A549 (cell line): ENCODE data around the gene CCR9. TPM values are rescaled to one million over a fixed set of nuclear protein-coding genes. Genes with fewer than 3 reads are reported as not detected.

Source experiments
- ATAC-seq, 2 experiments: fragments of 200-7000 bp in 1 of 2; fragments of >200 bp in 1 of 2; cut with Nextera tagmentation in 1 of 2; cut with Tn5 transposase in 1 of 2; 3 replicates each; pipeline versions ENCODE4 v1.8.0 to v1.9.1; 2018 to 2020; ENCODE audit warnings: mild to moderate bottlenecking in 1 of 2, moderate library complexity in 1 of 2
- CTCF ChIA-PET: fragments of 300-600 bp; sonication (Branson Sonifier 250); formaldehyde crosslinking; extraction: SDS; loops from one replicate; lab custom pipeline; 2021; ENCODE audit warnings: antibody characterized with exemption, inconsistent platforms; lab: Yijun Ruan, JAX
- POLR2A ChIA-PET: fragments of 350-600 bp; formaldehyde crosslinking; extraction: SDS; loops from one replicate; lab custom pipeline; 2021; ENCODE audit warnings: antibody characterized with exemption, inconsistent platforms; lab: Yijun Ruan, JAX
- DNase-seq, 2 experiments: peaks; one replicate each; pipeline versions ENCODE4 v3.0.0 to v3.0.0-alpha.2; 2011 to 2016; ENCODE audit warnings: low read depth in 1 of 2, low spot score in 1 of 2
- FAIRE-seq: peaks from 2 replicates; lab custom pipeline; 2011; peaks lifted over from hg19 to GRCh38; lab: Jason Lieb, UNC
- H3K27ac ChIP-seq, 2 experiments: fragments of >200 bp; sonication (Bioruptor Twin); formaldehyde crosslinking; 3 replicates each; pipeline ENCODE4 v1.5.1; 2016 to 2017
- H3K4me1 ChIP-seq: fragments of >200 bp; sonication (Bioruptor Twin); formaldehyde crosslinking; 3 replicates; pipeline ENCODE4 v1.6.1; 2016
- H3K4me2 ChIP-seq: fragments of >200 bp; sonication (Bioruptor Twin); formaldehyde crosslinking; 3 replicates; pipeline ENCODE4 v1.6.1; 2016
- H3K4me3 ChIP-seq: fragments of >200 bp; sonication (Bioruptor Twin); formaldehyde crosslinking; 3 replicates; pipeline ENCODE4 v1.5.1; 2016
- H3K9me3 ChIP-seq: fragments of >200 bp; sonication (Bioruptor Twin); formaldehyde crosslinking; 3 replicates; pipeline ENCODE4 v1.6.1; 2016
- CHD2 ChIP-seq: fragments of 150-350 bp; IDR thresholded peaks from 2 replicates; pipeline ENCODE4 v1.6.1; 2014; ENCODE audit warnings: low read length; ENCODE audit not compliant: partially characterized antibody
- CHD4 ChIP-seq: fragments of 200-600 bp; sonication (generic); IDR thresholded peaks from 2 replicates; pipeline ENCODE4 v1.6.1; 2016; ENCODE audit warnings: antibody characterized with exemption, mild to moderate bottlenecking, borderline replicate concordance
- CTCF ChIP-seq: fragments of >200 bp; sonication (Bioruptor Twin); formaldehyde crosslinking; IDR thresholded peaks from 3 replicates; pipeline ENCODE4 v1.5.1; 2016
- EHF ChIP-seq: fragments of 250-450 bp; sonication (Bioruptor Pico); IDR thresholded peaks from 2 replicates; pipeline ENCODE4 v1.5.0; 2020; ENCODE audit warnings: mild to moderate bottlenecking
- ELK1 ChIP-seq: fragments of 150-350 bp; IDR thresholded peaks from 2 replicates; pipeline ENCODE4 v1.6.1; 2014; ENCODE audit warnings: low read depth, mild to moderate bottlenecking, low read length
- FOSL2 ChIP-seq, 2 experiments: fragments of 450-650 bp in 1 of 2; fragments of >200 bp in 1 of 2; sonication (Bioruptor Twin) in 1 of 2; formaldehyde crosslinking; IDR thresholded peaks; 2 replicates each; pipeline versions ENCODE4 v1.5.0 to v1.6.1; 2016 to 2020; ENCODE audit warnings: mild to moderate bottlenecking in 1 of 2, moderate library complexity in 1 of 2
- FOXS1 ChIP-seq: fragments of 250-450 bp; sonication (Bioruptor Pico); IDR thresholded peaks from 2 replicates; pipeline ENCODE4 v1.5.0; 2020; ENCODE audit warnings: mild to moderate bottlenecking, moderate library complexity
- HEYL ChIP-seq: fragments of 250-450 bp; sonication (Bioruptor Pico); IDR thresholded peaks from 2 replicates; pipeline ENCODE4 v1.8.0; 2021; ENCODE audit warnings: mild to moderate bottlenecking, moderate library complexity
- HOXB13 ChIP-seq: fragments of 250-450 bp; sonication (Bioruptor Pico); IDR thresholded peaks from 2 replicates; pipeline ENCODE4 v1.5.0; 2020; ENCODE audit warnings: low read depth, mild to moderate bottlenecking, moderate library complexity
- KDM1A ChIP-seq: fragments of 200-600 bp; sonication (generic); IDR thresholded peaks from 2 replicates; pipeline ENCODE4 v1.6.1; 2016; ENCODE audit warnings: low read depth, mild to moderate bottlenecking
- NPAS2 ChIP-seq: fragments of 250-450 bp; sonication (Bioruptor Pico); IDR thresholded peaks from 2 replicates; pipeline ENCODE4 v1.8.0; 2022; ENCODE audit warnings: mild to moderate bottlenecking, moderate library complexity, borderline replicate concordance
- PHF8 ChIP-seq: fragments of 200-600 bp; sonication (generic); IDR thresholded peaks from 2 replicates; pipeline ENCODE4 v1.6.1; 2016; ENCODE audit warnings: low read depth, mild to moderate bottlenecking, antibody characterized with exemption, moderate library complexity, borderline replicate concordance
- RAD21 ChIP-seq, 2 experiments: fragments of >200 bp in 1 of 2; sonication (Bioruptor Twin) in 1 of 2; formaldehyde crosslinking in 1 of 2; IDR thresholded peaks in 1 of 2; conservative IDR thresholded peaks in 1 of 2; 2 replicates in 1 of 2; 3 replicates in 1 of 2; pipeline ENCODE4 v1.6.1; 2012 to 2018; ENCODE audit warnings: inconsistent platforms in 1 of 2
- RCOR1 ChIP-seq: fragments of 150-350 bp; IDR thresholded peaks from 2 replicates; pipeline ENCODE4 v1.6.1; 2014; ENCODE audit warnings: antibody characterized with exemption, low read length, low read depth
- SMC3 ChIP-seq: fragments of >200 bp; sonication (Bioruptor Twin); formaldehyde crosslinking; IDR thresholded peaks from 3 replicates; pipeline ENCODE4 v1.6.1; 2018; ENCODE audit warnings: inconsistent platforms
- ZC3H11A ChIP-seq: fragments of 450-650 bp; IDR thresholded peaks from 2 replicates; pipeline ENCODE4 v1.6.1; 2014; ENCODE audit warnings: antibody characterized with exemption, mild to moderate bottlenecking
- ZFP36 ChIP-seq: fragments of 450-650 bp; IDR thresholded peaks from 2 replicates; pipeline ENCODE4 v1.6.1; 2014; ENCODE audit warnings: borderline replicate concordance; ENCODE audit not compliant: partially characterized antibody
- WGBS: methylation state at CpG from one replicate; pipeline ENCODE4 v1.1.6; 2017; ENCODE audit errors: missing lambda C conversion rate; 5-methylcytosine and 5-hydroxymethylcytosine counted together
- polyA plus RNA-seq, 4 experiments: library from polyadenylated mRNA; depleted of rRNA in 3 of 4; stranded (reverse); fragments of >200 nt; fragmentation: RNase III in 1 of 4; extraction: RNeasy Plus Mini Kit Qiagen cat#74134 plus additional on column Dnase treatment in 1 of 4; gene quantifications; 2 replicates in 3 of 4; 3 replicates in 1 of 4; pipeline ENCODE4 v1.2.3, GENCODE V29; 2011 to 2017
- TF ChIP-seq, protein P1 (sequence below): fragments of >200 bp; sonication (Bioruptor Twin); formaldehyde crosslinking; IDR thresholded peaks from 2 replicates; pipeline ENCODE4 v1.6.1; 2016
- TF ChIP-seq, protein P2 (sequence below): IDR thresholded peaks from 2 replicates; pipeline ENCODE4 v1.6.1; 2012
- TF ChIP-seq, protein P3 (sequence below): fragments of 200-600 bp; sonication (generic); IDR thresholded peaks from 2 replicates; pipeline ENCODE4 v1.6.1; 2016; ENCODE audit warnings: antibody characterized with exemption, mild to moderate bottlenecking, moderate library complexity

The CCR9 gene
- polyA plus RNA-seq, 2 of the 4 experiments (the other 2 are of a cell fraction) = not detected

- H3K27ac ChIP-seq = no peak overlapping the region
- H3K9me3 ChIP-seq = no peaks in the 10 kb centered on the region
- ATAC-seq = peak; percentile 94 to 97; a peak in 5 of 6 replicates
- no peak for TF ChIP-seq CHD2
- TF ChIP-seq ELK1 = no peak
- peak; percentile 57 for TF ChIP-seq CTCF
- TF ChIP-seq RAD21 (conservative IDR thresholded peaks at IDR 0.05 in 1 of 2, IDR thresholded peaks at IDR 0.05 in 1 of 2) = peak; percentile 74 to 82
- peak; percentile 68 for TF ChIP-seq SMC3
- no peak for FAIRE-seq
- ChIA-PET POLR2A (no interaction called here), CTCF (interaction anchor here (0.5 to 7.7 kb wide), 21 partner anchors 8 to 891 kb away, joined by 3 to 50 read pairs (median 4); partner anchors contain the start of gene LZTFL1)
- DNase-seq = peak; percentile 11 to 73
- H3K4me1 ChIP-seq = no peaks in the 10 kb centered on the region
- 54% methylated on average over 4 of the region's 9 CpGs for WGBS
- no peak overlapping the region for H3K4me2 ChIP-seq
- no peak overlapping the region for H3K4me3 ChIP-seq
These were observed 42.8 kb downstream of the CCR9 start for GRCh38 chr3:45929042-45929679.

DNA sequence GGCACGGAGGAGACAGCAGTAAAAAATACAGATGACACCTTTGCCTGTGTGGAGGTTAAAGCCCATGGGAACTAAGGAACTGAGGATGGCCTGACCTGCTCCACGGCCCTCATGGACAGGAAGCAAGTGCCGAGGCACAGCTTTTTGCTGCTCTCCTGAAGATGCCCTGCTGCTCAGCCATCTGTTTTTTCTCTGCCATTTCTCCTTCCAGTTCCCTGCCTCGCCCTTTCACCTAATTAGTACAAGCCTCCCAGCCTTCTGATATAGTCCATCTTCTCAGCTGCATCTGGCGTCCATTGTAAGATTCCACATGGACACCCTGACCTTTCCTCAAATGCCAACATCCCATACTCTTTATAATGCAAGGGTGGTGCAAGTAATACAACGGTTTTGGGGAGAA, 45.2 kb downstream of the CCR9 start:
- H3K4me2 ChIP-seq = no peak overlapping the region
- no peak for TF ChIP-seq ZC3H11A
- TF ChIP-seq ELK1 = no peak
- no peak for TF ChIP-seq EHF
- TF ChIP-seq KDM1A = no peak
- no peak overlapping the region for H3K27ac ChIP-seq
- no peaks in the 10 kb centered on the region for H3K4me1 ChIP-seq
- ChIA-PET POLR2A (no interaction called here), CTCF (interaction anchor here (1.0 to 7.7 kb wide), 4 partner anchors 10 to 170 kb away, joined by 4 to 50 read pairs (median 25); no protein-coding TSS in a partner anchor)
- no peak for FAIRE-seq
- no peaks in the 10 kb centered on the region for H3K9me3 ChIP-seq
- no peak for DNase-seq
- H3K4me3 ChIP-seq = no peak overlapping the region
- 81% methylated on average over 6 of the region's 6 CpGs for WGBS
- no peak for ATAC-seq

DNA sequence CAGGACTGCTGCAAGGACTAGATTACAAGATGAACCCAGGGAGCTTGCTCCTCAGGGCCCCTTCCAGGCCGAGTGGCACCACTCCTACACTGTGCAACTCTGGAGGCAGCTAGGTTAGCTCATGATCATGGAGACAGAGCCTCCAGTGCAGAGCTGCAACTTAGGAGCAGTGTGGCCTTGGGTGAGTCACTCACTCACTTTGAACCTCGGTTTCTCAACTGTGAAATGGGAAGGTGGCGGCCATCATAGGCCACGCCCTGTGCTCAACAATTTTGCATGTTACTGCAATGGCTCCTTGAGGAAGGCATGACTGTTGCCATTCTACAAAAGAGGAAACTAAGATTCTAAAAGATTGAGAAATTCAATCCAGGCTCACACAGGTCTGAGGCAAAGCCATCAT, 45.8 kb downstream of the CCR9 start:
- Histone ChIP-seq H3K27ac (no peak overlapping the region), H3K4me3 (no peak overlapping the region), H3K9me3 (no peaks in the 10 kb centered on the region), H3K4me1 (no peaks in the 10 kb centered on the region), H3K4me2 (no peak overlapping the region)
- POLR2A ChIA-PET = no interaction called here
- WGBS = 92% methylated on average over 2 of the region's 4 CpGs
- CTCF ChIA-PET = interaction anchor here (1.0 to 7.7 kb wide), 5 partner anchors 9 to 446 kb away, joined by 3 to 50 read pairs (median 5); no protein-coding TSS in a partner anchor
- no peak for DNase-seq
- no peak for FAIRE-seq
- no peak for ATAC-seq
- TF ChIP-seq, protein P1, sequence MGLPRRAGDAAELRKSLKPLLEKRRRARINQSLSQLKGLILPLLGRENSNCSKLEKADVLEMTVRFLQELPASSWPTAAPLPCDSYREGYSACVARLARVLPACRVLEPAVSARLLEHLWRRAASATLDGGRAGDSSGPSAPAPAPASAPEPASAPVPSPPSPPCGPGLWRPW = no peak
- TF ChIP-seq FOSL2 (IDR thresholded peaks at IDR 0.05) = no peak
- no peak for TF ChIP-seq FOSL2 (CRISPR knock-in tag; IDR thresholded peaks at IDR 0.05)
- no peak for TF ChIP-seq CHD4
- no peak for TF ChIP-seq ELK1
- TF ChIP-seq ZFP36 = no peak
- no peak for TF ChIP-seq RCOR1
- TF ChIP-seq, protein P2, sequence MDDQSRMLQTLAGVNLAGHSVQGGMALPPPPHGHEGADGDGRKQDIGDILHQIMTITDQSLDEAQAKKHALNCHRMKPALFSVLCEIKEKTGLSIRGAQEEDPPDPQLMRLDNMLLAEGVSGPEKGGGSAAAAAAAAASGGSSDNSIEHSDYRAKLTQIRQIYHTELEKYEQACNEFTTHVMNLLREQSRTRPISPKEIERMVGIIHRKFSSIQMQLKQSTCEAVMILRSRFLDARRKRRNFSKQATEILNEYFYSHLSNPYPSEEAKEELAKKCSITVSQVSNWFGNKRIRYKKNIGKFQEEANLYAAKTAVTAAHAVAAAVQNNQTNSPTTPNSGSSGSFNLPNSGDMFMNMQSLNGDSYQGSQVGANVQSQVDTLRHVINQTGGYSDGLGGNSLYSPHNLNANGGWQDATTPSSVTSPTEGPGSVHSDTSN = no peak
- TF ChIP-seq HEYL (CRISPR knock-in tag) = no peak
- no peak for TF ChIP-seq NPAS2 (CRISPR knock-in tag)
- TF ChIP-seq PHF8 = no peak
- TF ChIP-seq HOXB13 (CRISPR knock-in tag) = no peak
- TF ChIP-seq, protein P3, sequence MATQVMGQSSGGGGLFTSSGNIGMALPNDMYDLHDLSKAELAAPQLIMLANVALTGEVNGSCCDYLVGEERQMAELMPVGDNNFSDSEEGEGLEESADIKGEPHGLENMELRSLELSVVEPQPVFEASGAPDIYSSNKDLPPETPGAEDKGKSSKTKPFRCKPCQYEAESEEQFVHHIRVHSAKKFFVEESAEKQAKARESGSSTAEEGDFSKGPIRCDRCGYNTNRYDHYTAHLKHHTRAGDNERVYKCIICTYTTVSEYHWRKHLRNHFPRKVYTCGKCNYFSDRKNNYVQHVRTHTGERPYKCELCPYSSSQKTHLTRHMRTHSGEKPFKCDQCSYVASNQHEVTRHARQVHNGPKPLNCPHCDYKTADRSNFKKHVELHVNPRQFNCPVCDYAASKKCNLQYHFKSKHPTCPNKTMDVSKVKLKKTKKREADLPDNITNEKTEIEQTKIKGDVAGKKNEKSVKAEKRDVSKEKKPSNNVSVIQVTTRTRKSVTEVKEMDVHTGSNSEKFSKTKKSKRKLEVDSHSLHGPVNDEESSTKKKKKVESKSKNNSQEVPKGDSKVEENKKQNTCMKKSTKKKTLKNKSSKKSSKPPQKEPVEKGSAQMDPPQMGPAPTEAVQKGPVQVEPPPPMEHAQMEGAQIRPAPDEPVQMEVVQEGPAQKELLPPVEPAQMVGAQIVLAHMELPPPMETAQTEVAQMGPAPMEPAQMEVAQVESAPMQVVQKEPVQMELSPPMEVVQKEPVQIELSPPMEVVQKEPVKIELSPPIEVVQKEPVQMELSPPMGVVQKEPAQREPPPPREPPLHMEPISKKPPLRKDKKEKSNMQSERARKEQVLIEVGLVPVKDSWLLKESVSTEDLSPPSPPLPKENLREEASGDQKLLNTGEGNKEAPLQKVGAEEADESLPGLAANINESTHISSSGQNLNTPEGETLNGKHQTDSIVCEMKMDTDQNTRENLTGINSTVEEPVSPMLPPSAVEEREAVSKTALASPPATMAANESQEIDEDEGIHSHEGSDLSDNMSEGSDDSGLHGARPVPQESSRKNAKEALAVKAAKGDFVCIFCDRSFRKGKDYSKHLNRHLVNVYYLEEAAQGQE = no peak
- no peak for TF ChIP-seq FOXS1 (CRISPR knock-in tag)
- no peak for TF ChIP-seq RAD21 (conservative IDR thresholded peaks at IDR 0.05 in 1 of 2, IDR thresholded peaks at IDR 0.05 in 1 of 2)
